Erythroblast (primary cell): Measurements from ENCODE around the gene RALY.

ENCODE experiments used
- GATA1 ChIP-seq: IDR thresholded peaks from 2 replicates; pipeline ENCODE4 v1.6.1; 2011; ENCODE audit warnings: low read depth, mild to moderate bottlenecking, control low read depth, low read length, moderate library complexity
- POLR2A ChIP-seq: IDR thresholded peaks from 2 replicates; pipeline ENCODE4 v1.6.1; 2011; ENCODE audit warnings: mild to moderate bottlenecking, low read length

GRCh38 chr20:33985280-33985679 is 8.4 kb upstream of the RALY start:
- TF ChIP-seq POLR2A (no peak), GATA1 (no peak)
